Measurements from ENCODE around the gene EFNA5. TPM values are rescaled to one million over a fixed set of nuclear protein-coding genes. Genes with fewer than 3 reads are reported as not detected.
"Not testable (repeated sequence)": the region's sequence is repeated elsewhere in the genome, so short reads cannot be mapped to it uniquely, and the experiment has no call there.

The EFNA5 gene
- total and polyA plus RNA-seq, 2 donors from 2014 or later: 5.9 to 54.4 TPM

GRCh38 chr5:107500347-107500746 is 170.4 kb downstream of the EFNA5 start:
- Histone ChIP-seq H3K9ac (ENCODE audit: low read length in 3 of 3) (no peak overlapping the region), H3K9me3 (ENCODE audit: control insufficient read depth in 2 of 3, insufficient read depth in 1 of 3, low read length in 3 of 3) (no peaks in the 10 kb centered on the region), H3K4me1 (ENCODE audit: control insufficient read depth in 2 of 3, insufficient read depth in 2 of 3, low read depth in 1 of 3, low read length in 3 of 3) (peaks cover 0 to 6% (median 4%) of the 10 kb centered on the region in 3 donors), H3K27ac (ENCODE audit: low read depth in 2 of 2, low read length in 2 of 2) (no peak overlapping the region), H3K4me3 (ENCODE audit: low read length in 3 of 3) (no peak overlapping the region), H3K36me3 (ENCODE audit: control insufficient read depth in 2 of 3, insufficient read depth in 3 of 3, low read length in 3 of 3) (no peaks in the 10 kb centered on the region), H3K27me3 (ENCODE audit: control insufficient read depth, insufficient read depth, low read length) (no peaks in the 10 kb centered on the region)
- FAIRE-seq (no peak), DNase-seq (no peak)
- TF ChIP-seq CTCF (IDR thresholded peaks at IDR 0.05; ENCODE audit: borderline replicate concordance, extremely low read depth, insufficient read depth): no peak
- intact Hi-C loops (cut with DNase I): no loop called here

GRCh38 chr5:107499776-107500175 is 171.0 kb downstream of the EFNA5 start:
- DNase-seq (no peak), FAIRE-seq (no peak)
- no peak overlapping the region for H3K9ac ChIP-seq (ENCODE audit: low read length in 3 of 3)

GRCh38 chr5:107499237-107499636 is 171.5 kb downstream of the EFNA5 start:
- H3K9me3 ChIP-seq (ENCODE audit: control insufficient read depth in 2 of 3, insufficient read depth in 1 of 3, low read length in 3 of 3): no peaks in the 10 kb centered on the region
- peaks cover 0 to 6% (median 4%) of the 10 kb centered on the region in 3 donors for H3K4me1 ChIP-seq (ENCODE audit: control insufficient read depth in 2 of 3, insufficient read depth in 2 of 3, low read depth in 1 of 3, low read length in 3 of 3)
- no peak overlapping the region for H3K9ac ChIP-seq (ENCODE audit: low read length in 3 of 3)
- H3K4me3 ChIP-seq (ENCODE audit: low read length in 3 of 3): no peak overlapping the region
- TF ChIP-seq CTCF (IDR thresholded peaks at IDR 0.05; ENCODE audit: borderline replicate concordance, extremely low read depth, insufficient read depth): no peak
- FAIRE-seq (no peak), DNase-seq (no peak)
- H3K27me3 ChIP-seq (ENCODE audit: control insufficient read depth, insufficient read depth, low read length): no peaks in the 10 kb centered on the region
- no peak overlapping the region for H3K27ac ChIP-seq (ENCODE audit: low read depth in 2 of 2, low read length in 2 of 2)
- no peaks in the 10 kb centered on the region for H3K36me3 ChIP-seq (ENCODE audit: control insufficient read depth in 2 of 3, insufficient read depth in 3 of 3, low read length in 3 of 3)
- intact Hi-C loops (cut with DNase I): no loop called here

More at GRCh38 chr5:107499776-107500175, 171.0 kb downstream of the EFNA5 start:
- H3K4me1 ChIP-seq (ENCODE audit: control insufficient read depth in 2 of 3, insufficient read depth in 2 of 3, low read depth in 1 of 3, low read length in 3 of 3): peaks cover 0 to 6% (median 4%) of the 10 kb centered on the region in 3 donors
- H3K36me3 ChIP-seq (ENCODE audit: control insufficient read depth in 2 of 3, insufficient read depth in 3 of 3, low read length in 3 of 3): no peaks in the 10 kb centered on the region
- H3K4me3 ChIP-seq (ENCODE audit: low read length in 3 of 3): no peak overlapping the region
- no peaks in the 10 kb centered on the region for H3K9me3 ChIP-seq (ENCODE audit: control insufficient read depth in 2 of 3, insufficient read depth in 1 of 3, low read length in 3 of 3)
- intact Hi-C loops (cut with DNase I): no loop called here
- no peak for TF ChIP-seq CTCF (IDR thresholded peaks at IDR 0.05; ENCODE audit: borderline replicate concordance, extremely low read depth, insufficient read depth)
- H3K27ac ChIP-seq (ENCODE audit: low read depth in 2 of 2, low read length in 2 of 2): no peak overlapping the region
- H3K27me3 ChIP-seq (ENCODE audit: control insufficient read depth, insufficient read depth, low read length): no peaks in the 10 kb centered on the region

- H3K36me3 ChIP-seq (ENCODE audit: control insufficient read depth in 2 of 3, insufficient read depth in 3 of 3, low read length in 3 of 3): no peaks in the 10 kb centered on the region
- intact Hi-C loops (cut with DNase I): no loop called here
- DNase-seq (no peak), FAIRE-seq (no peak)
- TF ChIP-seq CTCF (IDR thresholded peaks at IDR 0.05; ENCODE audit: borderline replicate concordance, extremely low read depth, insufficient read depth): no peak
- no peak overlapping the region for H3K27ac ChIP-seq (ENCODE audit: low read depth in 2 of 2, low read length in 2 of 2)
- H3K4me1 ChIP-seq (ENCODE audit: control insufficient read depth in 2 of 3, insufficient read depth in 2 of 3, low read depth in 1 of 3, low read length in 3 of 3): peaks cover 0 to 4% (median 2%) of the 10 kb centered on the region in 3 donors
- no peaks in the 10 kb centered on the region for H3K9me3 ChIP-seq (ENCODE audit: control insufficient read depth in 2 of 3, insufficient read depth in 1 of 3, low read length in 3 of 3)
- no peaks in the 10 kb centered on the region for H3K27me3 ChIP-seq (ENCODE audit: control insufficient read depth, insufficient read depth, low read length)
- H3K4me3 ChIP-seq (ENCODE audit: low read length in 3 of 3): no peak overlapping the region
- no peak overlapping the region for H3K9ac ChIP-seq (ENCODE audit: low read length in 3 of 3)
Measured at GRCh38 chr5:107496466-107496865, 174.3 kb downstream of the EFNA5 start.

GRCh38 chr5:107494129-107494528 is 176.6 kb downstream of the EFNA5 start:
- FAIRE-seq; H3K4me1 ChIP-seq (ENCODE audit: control insufficient read depth in 2 of 3, insufficient read depth in 2 of 3, low read depth in 1 of 3, low read length in 3 of 3); H3K27ac ChIP-seq (ENCODE audit: low read depth in 2 of 2, low read length in 2 of 2); H3K4me3 ChIP-seq (ENCODE audit: low read length in 3 of 3); H3K36me3 ChIP-seq (ENCODE audit: control insufficient read depth in 2 of 3, insufficient read depth in 3 of 3, low read length in 3 of 3); DNase-seq; intact Hi-C loops (cut with DNase I); H3K27me3 ChIP-seq (ENCODE audit: control insufficient read depth, insufficient read depth, low read length); H3K9me3 ChIP-seq (ENCODE audit: control insufficient read depth in 2 of 3, insufficient read depth in 1 of 3, low read length in 3 of 3); H3K9ac ChIP-seq (ENCODE audit: low read length in 3 of 3): not testable (repeated sequence)

Measured in kidney (tissue), 14 donors.